VCaP (cell line): ENCODE results near the gene USP16.

Experiments used
- H3K27ac ChIP-seq: fragments of 450-650 bp; 2 replicates; pipeline ENCODE4 v1.5.1; 2017
- TF ChIP-seq, protein P1 (sequence below): fragments of 450-650 bp; conservative IDR thresholded peaks from 2 replicates; pipeline ENCODE4 v1.5.1; 2017; ENCODE audit warnings: mild to moderate bottlenecking, moderate library complexity

Gene USP16

DNA sequence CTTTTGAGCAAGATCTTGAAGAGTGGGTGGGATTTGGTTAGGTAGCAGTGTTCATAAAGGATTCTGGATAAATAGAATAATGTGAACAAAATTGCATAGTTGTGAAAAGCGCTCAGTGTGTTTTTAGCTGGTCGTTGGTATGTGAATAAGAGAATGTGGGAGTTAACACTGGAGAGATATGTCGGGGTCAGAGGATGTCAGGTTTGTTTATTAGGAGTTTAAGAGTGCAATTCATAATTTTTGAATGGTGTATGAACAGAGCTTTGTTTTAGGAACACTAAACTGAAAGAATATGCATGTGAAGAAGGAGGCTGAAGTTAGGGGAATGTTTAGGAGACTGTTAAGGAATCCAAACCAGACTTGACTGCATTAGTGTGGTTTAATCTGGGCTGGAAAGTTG lies 9.4 kb downstream of the USP16 start:
- peak overlapping the region; percentile 27 for H3K27ac ChIP-seq
- TF ChIP-seq, protein P1, sequence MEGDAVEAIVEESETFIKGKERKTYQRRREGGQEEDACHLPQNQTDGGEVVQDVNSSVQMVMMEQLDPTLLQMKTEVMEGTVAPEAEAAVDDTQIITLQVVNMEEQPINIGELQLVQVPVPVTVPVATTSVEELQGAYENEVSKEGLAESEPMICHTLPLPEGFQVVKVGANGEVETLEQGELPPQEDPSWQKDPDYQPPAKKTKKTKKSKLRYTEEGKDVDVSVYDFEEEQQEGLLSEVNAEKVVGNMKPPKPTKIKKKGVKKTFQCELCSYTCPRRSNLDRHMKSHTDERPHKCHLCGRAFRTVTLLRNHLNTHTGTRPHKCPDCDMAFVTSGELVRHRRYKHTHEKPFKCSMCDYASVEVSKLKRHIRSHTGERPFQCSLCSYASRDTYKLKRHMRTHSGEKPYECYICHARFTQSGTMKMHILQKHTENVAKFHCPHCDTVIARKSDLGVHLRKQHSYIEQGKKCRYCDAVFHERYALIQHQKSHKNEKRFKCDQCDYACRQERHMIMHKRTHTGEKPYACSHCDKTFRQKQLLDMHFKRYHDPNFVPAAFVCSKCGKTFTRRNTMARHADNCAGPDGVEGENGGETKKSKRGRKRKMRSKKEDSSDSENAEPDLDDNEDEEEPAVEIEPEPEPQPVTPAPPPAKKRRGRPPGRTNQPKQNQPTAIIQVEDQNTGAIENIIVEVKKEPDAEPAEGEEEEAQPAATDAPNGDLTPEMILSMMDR: no peak

- TF ChIP-seq, protein P1: no peak
- no peak overlapping the region for H3K27ac ChIP-seq
Observed at GRCh38 chr21:29034678-29035077, 10.2 kb downstream of the USP16 start.

- TF ChIP-seq, protein P1: no peak
- H3K27ac ChIP-seq: no peak overlapping the region
Observed at GRCh38 chr21:29052224-29052623, 27.8 kb downstream of the USP16 start.

- H3K27ac ChIP-seq: no peak overlapping the region
- TF ChIP-seq, protein P1: no peak
Observed at GRCh38 chr21:29053011-29053553, 28.6 kb downstream of the USP16 start.

DNA sequence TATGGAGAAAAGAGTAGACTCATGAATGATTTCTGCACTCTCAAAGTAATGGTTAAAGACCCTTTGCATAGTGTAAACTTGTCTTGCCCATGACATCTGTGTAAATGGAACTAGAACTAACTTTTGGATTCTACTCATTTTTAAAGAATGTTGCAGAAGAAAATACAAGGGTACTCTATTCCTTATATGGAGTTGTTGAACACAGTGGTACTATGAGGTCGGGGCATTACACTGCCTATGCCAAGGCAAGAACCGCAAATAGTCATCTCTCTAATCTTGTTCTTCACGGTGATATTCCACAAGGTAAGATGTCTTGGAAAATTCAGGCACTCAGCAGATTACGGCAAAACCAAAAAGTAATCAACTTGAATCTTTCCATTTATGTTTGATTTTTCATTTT lies 29.2 kb downstream of the USP16 start:
- no peak overlapping the region for H3K27ac ChIP-seq
- TF ChIP-seq, protein P1: no peak

DNA sequence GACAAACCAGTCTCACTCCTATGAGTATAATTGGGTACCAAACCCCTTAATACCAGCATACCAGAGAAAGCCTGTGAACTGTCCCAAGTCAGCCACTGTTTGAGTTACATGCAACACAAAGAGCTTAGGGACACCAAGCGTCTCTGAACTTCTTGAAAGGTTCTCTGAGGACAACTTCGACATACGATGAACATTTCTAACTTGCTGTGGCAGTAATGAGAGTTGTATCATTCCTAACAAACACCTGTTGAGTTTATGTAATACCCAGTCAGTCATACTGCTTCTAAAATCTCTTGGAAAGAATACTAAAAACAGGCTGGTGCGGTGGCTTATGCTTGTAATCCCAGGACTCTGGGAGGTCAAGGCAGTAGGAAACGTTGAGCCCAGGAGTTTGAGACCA lies 30.6 kb downstream of the USP16 start:
- H3K27ac ChIP-seq: no peak overlapping the region

DNA sequence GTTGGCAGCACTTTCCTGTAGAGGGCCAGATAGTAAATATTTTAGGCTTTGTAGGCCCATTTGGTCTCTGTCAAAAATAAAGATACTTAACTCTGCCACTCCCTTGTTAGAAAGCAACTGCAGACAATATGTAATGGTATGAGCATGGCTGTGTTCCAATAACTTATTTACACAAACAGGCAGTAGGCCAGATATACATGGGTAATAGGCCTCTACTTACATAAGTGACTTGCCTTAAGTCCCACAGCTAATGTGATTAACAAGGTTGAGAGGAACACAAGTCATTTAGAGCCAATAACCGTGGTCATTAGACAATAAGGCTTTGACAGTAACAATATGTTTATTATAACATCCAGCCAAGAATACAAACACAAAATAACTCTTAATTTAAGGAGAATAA lies 31.5 kb downstream of the USP16 start:
- H3K27ac ChIP-seq: peak overlapping the region; percentile 2; the same call in 1 of the 2 replicates
- TF ChIP-seq, protein P1: no peak

More for the DNA sequence above, 30.6 kb downstream of the USP16 start:
- TF ChIP-seq, protein P1: no peak
